Measurements from ENCODE around the gene MINDY2.
"Not testable (repeated sequence)": the region's sequence is repeated elsewhere in the genome, so short reads cannot be mapped to it uniquely, and the experiment has no call there.

The MINDY2 gene

DNA sequence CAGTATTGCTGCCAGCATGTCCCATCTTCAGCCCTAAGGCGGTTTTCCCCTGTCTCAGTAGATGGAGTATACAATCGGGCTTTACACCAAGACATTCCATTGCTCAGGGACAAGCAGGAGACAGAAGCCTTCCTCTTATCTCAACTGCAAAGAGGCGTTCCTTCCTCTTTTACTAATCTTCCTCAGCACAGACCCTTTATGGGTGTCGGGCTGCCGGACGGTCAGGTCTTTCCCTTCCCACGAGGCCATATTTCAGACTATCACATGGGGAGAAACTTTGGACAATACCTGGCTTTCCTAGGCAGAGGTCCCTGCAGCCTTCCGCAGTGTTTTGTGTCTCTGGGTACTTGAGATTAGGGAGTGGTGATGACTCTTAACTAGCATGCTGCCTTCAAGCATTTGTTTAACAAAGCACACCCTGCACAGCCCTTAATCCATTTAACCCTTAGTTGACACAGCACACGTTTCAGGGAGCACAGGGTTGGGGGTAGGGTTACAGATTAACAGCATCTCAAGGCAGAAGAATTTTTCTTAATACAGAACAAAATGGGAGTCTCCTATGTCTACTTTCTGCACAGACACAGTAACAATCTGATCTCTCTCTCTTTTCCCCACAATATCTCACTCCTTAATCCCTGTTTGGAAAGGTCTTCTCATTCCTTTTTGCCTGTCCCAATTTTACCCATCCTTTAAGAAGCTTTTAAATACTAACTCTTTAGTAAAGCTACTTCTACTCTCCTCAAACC lies 62.8 kb downstream of the MINDY2 start:
- DNase-seq = peak; percentile 82

DNA sequence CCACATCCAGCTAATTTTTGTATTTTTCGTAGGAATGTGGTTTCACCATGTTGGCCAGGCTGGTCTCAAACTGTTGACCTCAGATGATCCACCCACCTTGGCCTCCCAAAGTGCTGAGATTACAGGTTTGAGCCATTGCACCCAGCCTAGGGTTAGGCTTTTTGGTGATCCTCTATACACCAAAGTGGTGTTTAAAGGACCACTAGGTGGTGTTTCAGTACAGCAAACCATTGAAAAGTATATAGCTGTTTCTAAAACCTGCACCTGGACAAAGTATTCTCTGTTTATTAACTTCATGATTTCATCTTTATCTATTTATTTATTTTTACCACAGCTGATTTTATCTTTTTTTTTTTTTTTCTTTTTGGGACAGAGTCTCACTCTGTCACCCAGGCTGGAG lies 68.4 kb downstream of the MINDY2 start:
- no peak for DNase-seq

DNA sequence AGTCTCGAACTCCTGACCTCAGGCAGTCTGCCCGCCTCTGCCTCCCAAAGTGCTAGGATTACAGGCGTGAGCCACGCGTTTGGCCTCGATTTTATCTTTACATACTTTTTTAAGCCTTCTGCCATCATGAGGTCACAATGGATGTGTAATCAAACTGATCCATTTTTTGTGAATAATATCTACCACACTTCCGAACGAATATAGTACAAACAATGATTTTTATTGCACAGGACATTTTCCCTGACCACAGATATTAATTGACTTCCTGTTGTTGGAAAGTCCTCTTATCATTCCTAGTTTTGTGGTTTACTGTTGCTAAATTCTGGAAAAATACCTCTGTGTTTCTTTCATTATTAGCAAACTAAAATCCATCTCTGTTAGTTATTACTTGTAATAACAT lies 68.9 kb downstream of the MINDY2 start:
- no peak for DNase-seq

DNA sequence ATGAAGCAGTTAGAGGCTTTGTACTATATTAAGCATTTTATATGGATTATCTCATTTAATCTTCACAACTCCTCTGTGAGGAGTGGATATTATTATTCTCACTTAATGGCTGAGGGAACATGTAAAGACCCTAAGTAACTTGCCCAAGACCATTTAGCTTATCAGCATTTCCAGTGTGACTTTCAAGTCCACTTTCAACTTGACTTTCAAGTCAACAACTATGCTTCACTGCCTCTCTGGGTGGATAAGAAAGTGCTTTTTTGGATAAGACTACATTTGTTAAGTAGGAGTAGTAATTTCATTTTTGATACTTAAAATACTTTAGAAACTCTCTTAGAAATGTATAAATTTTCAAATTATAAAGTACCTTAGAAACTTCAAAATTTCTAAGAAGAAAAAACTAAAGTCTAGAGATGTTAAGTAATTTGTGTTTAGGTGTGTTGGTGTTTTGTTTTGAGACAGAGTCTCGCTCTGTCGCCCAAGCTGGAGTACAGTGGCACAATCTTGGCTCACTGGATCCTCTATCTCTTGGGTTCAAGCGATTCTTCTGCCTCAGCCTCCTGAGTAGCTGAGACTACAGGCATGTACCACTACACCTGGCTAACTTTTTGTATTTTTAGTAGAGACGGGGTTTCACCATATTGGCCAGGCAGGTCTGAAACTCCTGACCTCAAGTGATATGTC lies 71.8 kb downstream of the MINDY2 start:
- no peak for DNase-seq

DNA sequence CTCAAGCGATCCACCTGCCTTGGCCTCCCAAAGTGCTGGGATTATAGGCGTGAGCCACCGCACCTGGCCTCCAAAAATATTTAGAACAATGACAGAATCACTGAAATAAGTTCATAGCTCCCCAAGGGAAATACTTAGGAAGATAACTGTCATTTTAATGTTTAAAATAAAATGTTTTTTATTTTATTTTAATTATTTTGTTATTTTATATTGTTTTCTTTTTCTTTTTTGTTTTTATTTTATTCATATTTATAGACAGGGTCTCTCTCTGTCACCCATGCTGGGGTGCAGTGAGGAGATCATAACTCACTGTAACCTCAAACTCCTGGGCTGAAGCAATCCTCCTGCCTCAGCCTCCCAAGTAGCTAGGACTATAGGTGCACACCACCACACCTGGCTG lies 80.1 kb downstream of the MINDY2 start:
- not testable (repeated sequence) for DNase-seq

DNA sequence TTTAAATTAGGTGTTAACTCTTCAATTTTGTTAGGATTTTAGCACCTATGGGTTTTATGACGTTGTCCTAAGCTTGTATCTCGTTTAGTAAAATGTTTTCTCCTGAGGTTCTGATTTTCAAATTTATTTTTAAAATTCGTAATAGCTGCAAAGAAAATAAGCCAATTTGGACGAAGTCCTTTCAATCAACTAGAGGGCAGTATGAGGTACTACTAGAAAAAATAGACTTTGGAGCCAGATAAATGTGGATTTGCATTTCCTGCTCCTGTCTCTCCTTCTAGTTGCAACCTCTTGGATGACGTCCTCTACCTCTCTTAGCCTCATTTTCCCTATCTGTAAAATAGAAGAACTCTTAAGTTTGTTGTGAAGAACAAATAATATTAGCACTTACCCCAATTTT lies 81.2 kb downstream of the MINDY2 start:
- no peak for DNase-seq

DNA sequence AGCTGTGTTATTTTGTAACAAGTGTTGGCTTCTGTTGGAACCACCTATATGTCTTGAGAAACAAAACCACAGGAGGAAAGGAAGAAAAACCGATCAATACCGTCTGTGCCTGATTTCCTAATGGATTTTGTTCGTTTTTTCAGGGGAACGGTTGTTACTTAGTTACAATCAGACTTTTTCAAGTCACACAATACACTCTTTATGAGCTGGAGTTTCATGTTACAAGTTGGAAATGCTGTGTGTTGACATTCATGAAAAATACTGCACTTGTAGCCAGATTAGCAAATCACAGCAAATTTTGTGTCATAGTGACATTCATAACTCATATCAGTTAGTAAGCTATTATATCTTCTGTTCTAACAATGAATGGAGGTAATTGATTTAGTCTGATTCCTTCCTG lies 83.5 kb downstream of the MINDY2 start:
- DNase-seq = no peak

DNA sequence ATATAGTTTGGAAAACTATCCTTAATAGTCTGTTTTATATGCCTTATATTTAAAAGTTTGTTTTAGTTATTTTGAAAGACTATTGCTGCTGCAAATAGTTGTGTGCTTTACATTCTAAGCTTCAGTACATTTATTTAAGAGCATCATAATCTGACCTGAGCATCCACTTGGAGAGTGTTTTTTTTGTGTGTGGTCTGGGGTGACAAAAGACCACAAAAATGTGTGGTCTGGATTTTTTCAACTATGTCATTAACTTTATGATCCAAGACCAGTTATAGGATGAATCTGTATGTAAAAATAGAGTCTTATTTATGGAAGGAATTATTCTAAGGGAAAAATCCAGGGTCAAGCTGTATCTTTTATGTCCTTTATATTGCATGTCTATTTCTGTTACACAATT lies 85.0 kb downstream of the MINDY2 start:
- no peak for DNase-seq

DNA sequence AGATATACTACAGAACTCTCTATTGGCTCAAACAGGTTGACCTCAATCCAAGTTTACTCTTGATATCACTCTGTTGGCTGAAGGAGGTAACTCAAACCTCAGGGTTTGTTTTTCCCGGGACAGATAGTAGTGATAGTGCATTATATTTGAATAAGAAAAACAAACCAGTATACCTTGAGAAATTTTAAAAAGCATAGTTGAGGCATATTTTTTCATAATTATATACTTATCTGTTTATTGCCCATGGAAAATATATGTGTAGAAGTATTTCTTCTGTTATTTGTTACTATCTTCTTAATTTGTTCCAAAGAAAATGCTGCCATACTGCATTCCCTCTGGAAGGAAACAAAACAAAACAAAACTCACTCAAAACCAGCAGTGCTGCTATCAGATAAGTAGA lies 85.5 kb downstream of the MINDY2 start:
- DNase-seq = not testable (repeated sequence)

DNA sequence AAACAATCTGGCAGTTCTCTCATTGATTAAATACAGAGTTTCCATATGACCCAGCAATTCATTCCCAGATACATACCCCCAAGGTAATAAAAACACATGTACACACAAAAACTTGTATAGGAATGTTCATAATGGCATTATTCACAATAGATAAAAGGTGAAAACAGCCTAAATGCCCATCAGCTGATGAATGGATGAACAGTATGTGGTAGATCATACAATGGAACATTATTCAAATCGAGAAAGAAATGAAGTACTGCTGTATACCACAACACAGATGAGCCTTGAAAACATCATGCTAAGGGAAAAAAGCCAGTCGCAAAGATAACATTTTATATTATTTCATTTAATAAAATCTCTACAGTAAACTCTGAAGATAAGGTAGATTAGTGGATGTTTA lies 91.2 kb downstream of the MINDY2 start:
- no peak for DNase-seq

DNA sequence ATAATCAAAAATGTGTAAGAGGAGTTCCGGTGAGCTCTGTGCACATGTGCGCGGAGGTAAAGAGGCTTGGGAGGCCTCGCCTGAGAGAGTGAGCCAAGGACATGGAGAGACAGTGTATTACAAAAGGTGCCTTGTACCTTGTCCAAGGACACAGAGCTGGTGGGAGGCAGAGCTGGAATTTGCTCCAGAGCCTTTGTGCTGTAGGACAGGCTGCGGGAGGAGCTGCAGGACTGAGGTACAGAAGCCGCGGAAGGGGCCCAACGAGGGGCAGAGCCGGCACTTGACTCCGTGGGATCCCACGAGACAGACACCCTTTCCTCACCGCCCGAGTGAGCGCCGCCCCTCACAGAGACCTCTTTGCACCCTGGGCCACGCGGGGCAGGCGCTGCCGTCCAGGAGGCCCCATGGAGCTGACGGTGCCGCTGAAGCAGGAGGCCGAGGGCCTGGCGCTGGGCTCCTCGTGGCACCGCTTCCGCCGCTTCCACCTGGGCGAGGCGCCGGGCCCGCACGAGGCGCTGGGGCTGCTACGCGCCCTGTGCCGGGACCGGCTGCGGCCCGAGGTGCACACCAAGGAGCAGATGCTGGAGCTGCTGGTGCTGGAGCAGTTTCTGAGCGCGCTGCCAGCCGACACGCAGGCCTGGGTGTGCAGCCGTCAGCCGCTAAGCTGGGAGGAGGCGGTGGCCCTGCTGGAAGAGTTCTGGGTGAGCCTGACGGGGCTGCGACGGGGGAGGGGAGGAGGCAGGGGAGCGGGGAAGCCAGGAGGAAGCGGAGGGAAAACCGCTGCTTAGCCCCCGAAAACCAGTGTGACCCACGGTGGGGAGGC lies 93.7 kb downstream of the MINDY2 start:
- peak; percentile 72 for DNase-seq

DNA sequence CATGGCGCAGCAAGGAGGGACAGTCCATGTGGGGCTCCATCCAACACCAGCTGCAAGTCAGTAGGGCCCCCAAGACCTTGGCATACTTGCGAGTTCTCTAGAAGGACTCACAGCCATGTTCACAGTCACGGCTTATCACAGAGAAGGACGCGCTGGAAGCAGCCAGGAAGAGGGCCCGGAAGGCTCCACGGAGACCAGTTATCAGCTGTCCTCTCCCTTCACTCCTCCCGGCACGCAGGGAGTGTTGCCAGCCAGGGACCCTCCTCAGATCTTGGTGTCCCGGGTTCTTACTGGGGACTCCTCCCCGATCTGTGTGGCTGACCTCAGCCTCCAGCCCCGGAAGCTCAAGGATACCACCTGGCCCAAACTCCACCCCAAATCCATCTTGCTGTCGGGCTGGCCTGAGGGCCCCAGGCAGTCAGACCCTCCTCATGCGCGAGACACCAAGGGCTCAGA lies 94.4 kb downstream of the MINDY2 start:
- DNase-seq = no peak

DNA sequence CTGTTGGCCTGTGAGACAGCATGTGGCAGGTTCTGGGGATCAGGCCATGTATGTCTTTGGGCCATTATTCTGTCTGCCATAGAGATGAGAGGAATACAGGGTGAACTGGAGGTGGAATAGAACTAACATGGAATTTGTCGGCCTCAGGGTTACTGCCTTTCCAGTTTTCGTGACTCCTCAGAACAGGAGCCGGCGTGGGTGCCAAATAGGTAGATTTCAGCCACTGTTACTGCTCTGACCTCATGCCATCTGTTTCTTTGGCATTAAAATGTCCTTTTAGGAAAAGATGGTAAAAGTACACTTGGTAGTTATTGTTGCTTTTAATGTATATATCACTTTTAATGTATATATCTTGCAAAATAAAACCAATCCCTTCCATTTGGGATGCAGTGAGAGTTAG lies 96.8 kb downstream of the MINDY2 start:
- DNase-seq = no peak

DNA sequence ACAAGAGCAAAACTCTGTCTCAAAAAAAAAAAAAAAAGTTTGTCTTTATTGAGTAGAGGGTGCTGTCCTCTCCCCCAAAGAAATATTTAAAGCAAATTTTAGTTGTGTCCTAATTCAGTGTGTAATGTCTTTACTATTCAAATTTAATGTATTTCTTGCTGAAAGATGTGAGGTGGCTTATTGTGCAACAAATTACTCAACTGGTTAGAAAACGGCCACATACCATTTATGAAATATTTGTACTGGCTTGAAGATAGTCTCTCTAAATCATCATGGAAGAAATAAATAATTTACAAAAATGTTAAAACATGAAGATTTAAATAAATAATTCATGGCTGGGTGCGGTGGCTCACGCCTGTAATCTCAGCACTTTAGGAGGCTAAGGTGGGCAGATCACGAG lies 99.3 kb downstream of the MINDY2 start:
- no peak for DNase-seq

DNA sequence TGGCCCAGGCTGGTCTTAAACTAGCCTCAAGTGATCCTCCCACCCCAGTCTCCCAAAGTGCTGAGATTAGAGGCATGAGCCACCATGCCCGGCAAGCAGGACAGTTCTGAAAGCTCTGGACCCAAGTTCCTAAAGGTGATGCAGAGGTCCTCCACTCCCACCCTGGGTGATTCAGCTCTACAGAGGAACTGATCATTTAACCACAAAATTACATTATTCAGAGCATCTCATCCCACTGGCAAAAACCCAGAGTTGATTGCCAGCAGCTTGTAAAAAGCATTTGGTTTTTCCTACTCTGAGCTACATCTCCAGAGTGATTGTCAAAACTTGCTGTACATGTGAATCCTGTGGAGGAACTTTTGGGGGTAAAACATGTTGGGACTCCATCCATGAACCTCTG lies 102.2 kb downstream of the MINDY2 start:
- DNase-seq = no peak

DNA sequence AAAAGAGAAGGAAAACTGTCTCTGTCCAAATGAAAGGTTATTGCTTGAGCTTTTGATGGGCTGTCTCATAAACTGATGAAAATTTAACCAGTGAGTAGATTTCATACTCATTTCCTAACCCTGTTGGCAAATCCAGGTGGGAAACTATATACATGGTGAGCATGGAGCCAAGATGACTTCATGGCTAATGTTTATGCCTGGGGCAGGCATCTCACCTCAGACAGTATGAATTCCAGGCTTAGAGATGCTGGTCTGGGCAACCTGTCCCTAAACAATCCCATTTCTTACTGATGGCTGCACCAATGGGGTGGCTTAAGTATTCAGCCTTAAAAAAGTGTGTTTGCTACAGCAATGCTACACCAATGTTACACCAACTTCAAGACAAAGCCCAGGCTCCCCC lies 104.2 kb downstream of the MINDY2 start:
- DNase-seq = peak; percentile 60

DNA sequence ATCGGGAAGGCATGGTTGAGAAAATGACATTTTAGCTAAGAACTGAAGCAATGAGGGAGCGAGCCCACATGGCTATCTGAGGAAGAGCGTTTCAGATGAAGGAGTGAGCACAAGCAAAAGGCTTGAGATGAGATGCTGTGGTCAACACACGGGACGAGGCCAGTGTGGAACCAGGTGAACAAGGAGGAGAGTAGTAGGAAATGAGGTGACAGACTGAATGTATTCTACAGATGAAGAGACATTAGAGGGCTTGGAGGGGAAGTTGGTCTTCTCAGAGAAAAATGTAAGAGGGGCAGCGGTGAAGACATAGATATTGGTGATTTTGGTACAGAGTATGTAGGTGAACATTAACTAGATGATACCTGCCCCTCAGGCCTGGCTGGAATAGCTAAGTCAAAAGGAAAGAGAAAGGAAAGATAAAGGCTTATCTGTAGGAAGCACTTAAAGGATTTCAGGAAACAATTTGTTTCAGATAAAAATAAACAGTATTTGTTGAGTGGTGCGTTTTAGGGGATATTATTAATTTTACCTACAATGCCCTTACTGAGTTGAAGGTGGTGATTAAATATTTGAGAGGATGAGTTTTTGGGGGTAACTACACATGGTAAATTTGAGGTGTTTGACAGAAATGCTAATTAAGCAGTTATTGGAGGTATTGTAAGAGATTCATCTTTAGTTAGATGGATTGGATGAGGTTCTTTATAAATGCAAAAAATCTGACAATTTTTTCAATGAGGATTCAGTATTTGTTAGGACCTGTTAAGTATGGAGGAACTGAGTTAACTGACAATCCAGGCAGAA lies 105.4 kb downstream of the MINDY2 start:
- no peak for DNase-seq

DNA sequence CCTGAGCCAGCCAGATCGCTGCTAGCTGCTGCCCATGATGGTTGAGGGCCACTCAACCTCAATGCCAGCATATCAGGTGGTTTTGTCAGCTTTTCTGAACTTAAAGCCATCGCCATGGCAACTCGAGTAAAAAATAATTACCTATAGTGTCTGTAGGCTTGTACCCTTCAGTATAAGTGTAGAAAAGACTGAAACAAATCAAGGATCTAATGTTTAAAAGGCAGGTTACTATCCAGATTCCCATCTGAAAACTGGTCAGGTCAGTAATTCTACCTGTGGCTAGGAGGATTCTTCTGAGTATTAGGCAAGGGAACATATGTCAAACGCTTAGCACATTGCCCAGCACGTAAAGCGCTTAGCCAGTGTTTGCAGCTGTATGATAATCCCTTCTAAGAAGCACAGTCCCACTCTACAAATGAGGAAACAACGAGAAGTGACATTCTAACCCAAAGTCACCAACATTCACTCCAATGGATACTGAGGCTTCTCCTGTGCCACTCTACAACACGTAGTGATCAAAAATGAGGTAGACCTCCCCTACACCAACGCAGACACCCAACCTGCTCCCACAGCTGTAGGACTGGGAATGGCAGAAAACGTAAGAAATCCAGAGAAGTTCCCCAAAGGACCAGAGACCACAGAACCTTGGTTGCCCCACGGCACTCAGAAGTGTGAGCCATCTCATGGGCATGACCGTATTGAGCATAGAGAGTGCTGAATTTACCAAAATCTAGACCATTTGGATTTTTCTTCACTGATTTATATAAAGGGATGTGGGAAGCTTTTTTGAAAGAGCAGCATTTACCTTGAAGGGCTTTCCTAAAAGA lies 107.1 kb downstream of the MINDY2 start:
- no peak for DNase-seq

DNA sequence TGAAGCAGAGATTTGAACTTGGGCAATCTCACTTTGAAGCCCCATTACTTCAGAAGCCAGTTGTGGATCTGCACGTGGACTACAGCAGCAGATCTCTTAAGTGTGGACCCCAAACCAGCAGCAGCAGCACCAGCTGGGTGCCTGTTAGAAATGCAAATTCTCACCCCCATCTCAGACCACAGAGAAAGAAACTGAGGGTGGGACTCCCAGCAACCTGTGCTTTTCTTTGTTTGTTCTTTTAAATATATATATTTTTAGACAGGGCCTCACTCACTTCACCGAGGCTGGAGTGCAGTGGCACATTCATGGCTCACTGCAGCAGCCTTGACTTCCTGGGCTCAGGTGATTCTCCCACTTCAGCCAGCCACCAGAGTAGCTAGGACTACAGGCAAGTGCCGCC lies 109.2 kb downstream of the MINDY2 start:
- DNase-seq = no peak

DNA sequence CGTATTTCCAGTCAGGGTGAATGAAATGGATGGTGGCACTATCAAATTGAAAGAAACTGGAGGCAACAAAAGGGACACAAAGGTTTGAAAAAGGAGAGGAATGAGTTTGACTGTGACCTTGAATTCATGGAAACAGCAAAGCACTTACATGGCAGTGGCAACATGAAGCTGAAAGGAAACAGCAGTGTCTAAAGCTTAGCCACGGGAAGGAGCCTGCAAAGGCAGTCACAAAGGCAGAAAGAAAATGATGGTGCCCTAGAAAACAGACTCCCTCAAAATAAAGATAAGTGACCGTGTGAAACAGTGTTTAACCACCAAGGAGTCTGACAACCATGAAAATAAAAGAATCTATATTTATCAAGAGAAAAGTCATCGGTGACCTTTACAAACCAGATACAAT lies 111.1 kb downstream of the MINDY2 start:
- DNase-seq = no peak

DNA sequence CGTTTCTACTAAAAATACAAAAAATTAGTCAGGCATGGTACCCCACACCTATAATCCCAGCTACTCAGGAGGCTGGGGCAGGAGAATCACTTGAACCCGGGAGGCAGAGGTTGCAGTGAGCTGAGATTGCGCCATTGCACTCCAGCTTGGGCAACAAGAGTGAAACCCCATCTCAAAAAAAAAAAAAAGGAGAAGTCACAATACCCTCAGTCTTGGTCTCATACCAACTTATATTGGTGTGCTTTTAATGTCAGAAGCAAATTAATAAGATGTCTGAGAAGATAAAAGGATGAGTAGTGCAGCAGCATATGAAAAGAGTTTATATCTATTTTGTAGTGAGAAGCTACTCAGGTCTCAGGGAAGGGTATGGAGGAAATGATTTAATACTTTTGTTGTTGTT lies 112.8 kb downstream of the MINDY2 start:
- DNase-seq = not testable (repeated sequence)

DNA sequence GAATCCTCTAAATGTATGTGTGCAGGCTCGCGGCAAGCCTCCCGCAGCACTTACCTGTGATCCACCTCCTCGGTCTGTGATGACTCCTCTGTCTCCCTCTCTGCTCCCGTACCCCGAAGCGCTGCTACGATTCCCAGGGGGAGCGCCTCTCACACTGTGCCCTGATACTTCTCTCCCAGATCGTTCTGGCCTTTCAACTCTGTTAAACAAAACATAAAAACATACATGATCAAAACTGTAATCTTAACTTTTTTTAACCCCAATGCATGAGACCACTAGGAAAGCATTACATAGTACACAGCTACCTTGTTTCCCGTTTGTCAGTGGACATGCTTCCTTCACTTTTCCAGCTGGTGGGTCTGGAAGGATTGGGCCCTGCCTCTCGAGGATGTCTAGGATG lies 115.8 kb downstream of the MINDY2 start:
- no peak for DNase-seq
